K562 (cell line): ENCODE results near the gene UBAC2. TPM values are rescaled to one million over a fixed set of nuclear protein-coding genes. Genes with fewer than 3 reads are reported as not detected.
A peak's percentile ranks its signal among the peaks of the same experiment; 100 is the strongest.

ENCODE experiments used
- ATAC-seq: fragments of 200-7000 bp; cut with Tn5 transposase; 3 replicates; pipeline ENCODE4 v1.9.1; 2020; ENCODE audit warnings: moderate library complexity
- BruUV-seq: library from RNA; stranded (reverse); fragments of 400-500 nt; replicated peaks from 2 replicates; lab custom pipeline; 2021; lab: Mats Ljungman, UMichigan
- CTCF ChIA-PET: fragments of 300-600 bp; formaldehyde crosslinking; extraction: SDS; loops from one replicate; lab custom pipeline; 2021; ENCODE audit warnings: low intra/inter-chr PET ratio; lab: Yijun Ruan, JAX
- POLR2A ChIA-PET: fragments of 300-600, 350-650 bp; sonication (Branson Sonifier 250); formaldehyde crosslinking; extraction: SDS; loops from one replicate; lab custom pipeline; 2021; ENCODE audit warnings: antibody characterized with exemption, inconsistent platforms; lab: Yijun Ruan, JAX
- DNase-seq, 4 experiments: peaks; one replicate each; pipeline versions ENCODE4 v3.0.0 to v3.0.0-alpha.2; 2011 to 2018; ENCODE audit warnings: low spot score in 3 of 4, mixed read lengths in 3 of 4; ENCODE audit errors: extremely low read depth in 1 of 4
- FAIRE-seq: peaks from 2 replicates; lab custom pipeline; 2011; peaks lifted over from hg19 to GRCh38; lab: Jason Lieb, UNC
- H2AFZ ChIP-seq: 2 replicates; pipeline ENCODE4 v1.6.0; 2011; ENCODE audit warnings: low read depth, low read length, control low read depth, inconsistent platforms
- H3K27ac ChIP-seq: fragments of 200-600 bp; 3 replicates; pipeline ENCODE4 v1.8.0; 2011; ENCODE audit warnings: low read depth, mild to moderate bottlenecking, control low read depth, inconsistent platforms, low read length, moderate library complexity, mixed read lengths; ENCODE audit errors: extremely low read depth
- H3K27me3 ChIP-seq, 2 experiments: fragments of 300-600 bp in 1 of 2; 2 replicates in 1 of 2; 3 replicates in 1 of 2; pipeline versions ENCODE4 v1.6.0 to v1.8.0; 2011; ENCODE audit warnings: inconsistent platforms in 2 of 2, low read length in 2 of 2, mild to moderate bottlenecking in 1 of 2, mixed read lengths in 1 of 2, moderate library complexity in 1 of 2; ENCODE audit not compliant: control insufficient read depth in 2 of 2, insufficient read depth in 2 of 2
- H3K36me3 ChIP-seq: fragments of 300-600 bp; 3 replicates; pipeline ENCODE4 v1.8.0; 2011; ENCODE audit warnings: mild to moderate bottlenecking, low read length, inconsistent platforms; ENCODE audit not compliant: control insufficient read depth, insufficient read depth
- H3K4me1 ChIP-seq, 2 experiments: fragments of 200-600 bp in 1 of 2; replicated peaks in 1 of 2; 2 replicates in 1 of 2; 3 replicates in 1 of 2; pipeline versions ENCODE4 v1.5.1 to v1.8.0; 2011; ENCODE audit warnings: inconsistent platforms in 2 of 2, low read length in 2 of 2, mild to moderate bottlenecking in 1 of 2, mixed read lengths in 1 of 2, moderate library complexity in 1 of 2; ENCODE audit not compliant: control insufficient read depth in 2 of 2, insufficient read depth in 2 of 2
- H3K4me2 ChIP-seq: 2 replicates; pipeline ENCODE4 v1.6.1; 2011; ENCODE audit warnings: low read length, control low read depth, inconsistent platforms, mixed read lengths; ENCODE audit not compliant: insufficient read depth
- H3K4me3 ChIP-seq: fragments of 200-600 bp; sonication (generic), shearing (Covaris generic); 2 replicates; pipeline ENCODE4 v1.5.1; 2016; ENCODE audit warnings: control low read depth, inconsistent platforms
- H3K79me2 ChIP-seq: fragments of 200-600 bp; 3 replicates; pipeline ENCODE4 v1.8.0; 2011; ENCODE audit warnings: low read length, inconsistent platforms; ENCODE audit not compliant: control insufficient read depth, insufficient read depth
- H3K9ac ChIP-seq, 2 experiments: 2 replicates each; pipeline versions ENCODE4 v1.6.0 to v1.6.1; 2011; ENCODE audit warnings: low read depth in 2 of 2, low read length in 2 of 2, control low read depth in 1 of 2, inconsistent platforms in 1 of 2, mild to moderate bottlenecking in 1 of 2, mixed read lengths in 1 of 2; ENCODE audit not compliant: insufficient read depth in 1 of 2
- H3K9me1 ChIP-seq: one replicate; pipeline ENCODE4 v1.6.0; 2011; ENCODE audit warnings: inconsistent platforms, mild to moderate bottlenecking, low read length, moderate library complexity; ENCODE audit not compliant: control insufficient read depth, insufficient read depth
- H3K9me3 ChIP-seq: replicated peaks from 2 replicates; pipeline ENCODE4 v1.5.1; 2011; ENCODE audit warnings: low read depth, low read length, inconsistent platforms; ENCODE audit not compliant: control insufficient read depth, insufficient read depth
- H4K20me1 ChIP-seq: replicated peaks from 2 replicates; pipeline ENCODE4 v1.6.1; 2011; ENCODE audit warnings: low read length, inconsistent platforms, mixed read lengths; ENCODE audit not compliant: control insufficient read depth, insufficient read depth
- CTBP1 ChIP-seq: fragments of 450-650 bp; IDR thresholded peaks from 2 replicates; pipeline ENCODE4 v1.6.1; 2016; ENCODE audit warnings: borderline replicate concordance
- PHF8 ChIP-seq: fragments of 200-600 bp; sonication (generic); IDR thresholded peaks from 2 replicates; pipeline ENCODE4 v1.6.1; 2012; ENCODE audit warnings: mixed run types, mild to moderate bottlenecking, inconsistent platforms, low read length, moderate library complexity, borderline replicate concordance
- RAD21 ChIP-seq, 2 experiments: fragments of 250-450 bp in 1 of 2; fragments of 450-650 bp in 1 of 2; sonication (Bioruptor Pico) in 1 of 2; formaldehyde crosslinking in 1 of 2; IDR thresholded peaks in 1 of 2; conservative IDR thresholded peaks in 1 of 2; 2 replicates each; pipeline versions ENCODE4 v1.4.0 to v1.8.0; 2020 to 2022; ENCODE audit warnings: mild to moderate bottlenecking in 2 of 2, moderate library complexity in 1 of 2
- WGBS: fragments of 100-300 bp; shearing (Covaris generic); methylation state at CpG from one replicate; pipeline ENCODE4 v1.1.6; 2016; ENCODE audit warnings: low coverage, mixed read lengths; ENCODE audit not compliant: insufficient coverage; ENCODE audit errors: missing lambda C conversion rate; 5-methylcytosine and 5-hydroxymethylcytosine counted together
- in situ Hi-C: fragments of 300-500 bp; cut with MboI; formaldehyde crosslinking; loops from 4 replicates; pipeline ENCODE4 v1.15.0; 2018; ENCODE audit warnings: inconsistent platforms, mixed read lengths
- intact Hi-C: fragments of 100-400 bp; cut with micrococcal nuclease; formaldehyde crosslinking; loops from 2 replicates; pipeline ENCODE4 v1.14.2; 2022
- polyA plus RNA-seq, 8 experiments: library from polyadenylated mRNA; depleted of rRNA in 4 of 8; stranded (reverse) in 5 of 8; unstranded in 3 of 8; fragments of >200 nt; fragmentation: Nextera tagmentation in 2 of 8; fragmentation: Illumina TruSeq in 1 of 8; extraction: Ambion mirVana in 2 of 8; extraction: Trizol in 1 of 8; gene quantifications; 2 replicates each; pipeline versions ENCODE4 v1.2.1 to v1.2.3, GENCODE V29; 2011 to 2014; ENCODE audit warnings: inconsistent platforms in 1 of 8, missing spikeins in 1 of 8
- total RNA-seq, 7 experiments: library from RNA; depleted of rRNA in 6 of 7; stranded (reverse); fragments of >200 nt in 6 of 7; fragmentation: Illumina TruSeq in 2 of 7; extraction: Trizol in 2 of 7; gene quantifications; 2 replicates each; pipeline versions ENCODE4 v1.2.1 to v1.2.3, GENCODE V29; 2011 to 2021; ENCODE audit warnings: low replicate concordance in 1 of 7
- TF ChIP-seq, protein P1 (sequence below): fragments of 450-650 bp; IDR thresholded peaks from 2 replicates; pipeline ENCODE4 v1.6.1; 2016; ENCODE audit warnings: mild to moderate bottlenecking, moderate library complexity
- TF ChIP-seq, protein P2 (sequence below): fragments of 450-650 bp; formaldehyde crosslinking; IDR thresholded peaks from 2 replicates; pipeline ENCODE4 v1.4.0; 2020; ENCODE audit warnings: mild to moderate bottlenecking, moderate library complexity

The UBAC2 gene
- total and polyA plus RNA-seq, 9 of the 15 experiments (the other 6 are each of a cell fraction or from before 2014, with no cell fraction given) = 6.0 to 84.1 (median 32.3) TPM

DNA sequence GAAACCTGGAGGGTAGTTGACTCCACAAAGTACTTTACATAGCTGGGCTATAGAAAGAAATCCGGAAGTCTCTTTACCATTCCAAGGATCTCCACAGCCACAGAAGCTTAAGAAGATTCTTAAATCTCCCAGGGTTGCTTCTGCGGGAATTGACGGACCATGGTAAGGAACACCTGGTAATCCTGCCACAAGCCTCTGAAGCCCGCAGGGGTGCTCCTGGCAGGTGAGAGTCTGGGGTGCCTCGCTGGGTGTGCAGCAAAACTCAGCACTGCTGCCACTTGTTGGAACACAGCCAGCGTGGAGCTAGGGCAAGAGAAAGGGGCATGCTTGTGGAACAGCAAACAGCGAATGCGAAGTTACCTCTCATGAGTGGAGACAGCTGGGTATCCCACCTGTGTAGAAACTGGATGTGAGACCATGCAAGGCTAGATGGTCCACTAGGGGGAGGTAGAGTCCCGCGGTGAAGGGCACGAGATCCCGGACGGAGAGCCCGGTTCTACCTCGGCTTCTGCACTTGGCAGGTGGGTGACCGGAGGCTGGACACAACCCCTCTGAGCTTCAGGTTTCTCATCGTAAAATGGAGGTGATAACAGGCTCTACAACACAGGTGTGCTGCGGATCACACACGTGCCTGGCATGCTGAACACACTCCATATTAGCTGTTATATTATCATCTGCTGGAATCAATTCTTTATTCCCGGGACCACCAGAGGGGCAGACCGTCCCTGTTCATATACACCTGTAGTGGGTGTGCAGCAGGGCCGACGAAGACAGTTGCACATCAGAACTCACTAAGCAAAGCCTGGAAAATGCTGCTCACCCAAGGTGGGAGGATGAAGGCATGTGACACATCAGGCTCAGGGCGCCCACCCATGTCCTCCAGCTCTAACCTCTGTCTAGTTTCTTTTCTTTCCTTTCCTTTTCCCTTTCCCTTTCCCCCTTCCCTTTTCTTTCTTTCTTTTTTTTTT lies 24.1 kb upstream of the UBAC2 start:
- no peak overlapping the region for H3K27ac ChIP-seq
- no peak overlapping the region for H3K4me3 ChIP-seq
- H3K4me2 ChIP-seq = peak overlapping the region; percentile 73
- CTCF ChIA-PET = interaction anchor here (3.2 kb wide), 1 partner anchor 261 kb away, joined by 15 read pairs; no protein-coding TSS in a partner anchor
- H3K79me2 ChIP-seq = no peaks in the 10 kb centered on the region
- no peaks in the 10 kb centered on the region for H3K9me3 ChIP-seq
- peaks cover 0 to 4% of the 10 kb centered on the region in 2 experiments; a peak in 2 of 5 replicates for H3K4me1 ChIP-seq
- in situ Hi-C loops = loop anchor here (5.0 to 10.0 kb wide), 2 partner anchors 91 to 258 kb away; no protein-coding TSS in a partner anchor
- DNase-seq = peak; percentile 73 to 78 (median 74)
- peak; percentile 92 for FAIRE-seq
- H3K9ac ChIP-seq = peak overlapping the region in 1 of 2 experiments; percentile 10; a peak in 1 of 4 replicates
- POLR2A ChIA-PET = interaction anchor here (0.7 to 1.2 kb wide), 2 partner anchors 10 to 13 kb away, joined by 3 to 5 read pairs; no protein-coding TSS in a partner anchor
- no peaks in the 10 kb centered on the region for H3K9me1 ChIP-seq
- ATAC-seq = peak; percentile 96
- no TSS peak for BruUV-seq
- no peaks in the 10 kb centered on the region for H3K27me3 ChIP-seq
- H4K20me1 ChIP-seq = no peaks in the 10 kb centered on the region
- H2AFZ ChIP-seq = peak overlapping the region; percentile 81
- WGBS = 21% methylated on average over 24 of the region's 24 CpGs
- H3K36me3 ChIP-seq = no peaks in the 10 kb centered on the region
- intact Hi-C loops = loop anchor here (1.0 to 10.0 kb wide), 3 partner anchors 90 to 260 kb away; no protein-coding TSS in a partner anchor
- TF ChIP-seq CTBP1 = peak; percentile 48; the same call in 1 of the 2 replicates
- TF ChIP-seq, protein P1, sequence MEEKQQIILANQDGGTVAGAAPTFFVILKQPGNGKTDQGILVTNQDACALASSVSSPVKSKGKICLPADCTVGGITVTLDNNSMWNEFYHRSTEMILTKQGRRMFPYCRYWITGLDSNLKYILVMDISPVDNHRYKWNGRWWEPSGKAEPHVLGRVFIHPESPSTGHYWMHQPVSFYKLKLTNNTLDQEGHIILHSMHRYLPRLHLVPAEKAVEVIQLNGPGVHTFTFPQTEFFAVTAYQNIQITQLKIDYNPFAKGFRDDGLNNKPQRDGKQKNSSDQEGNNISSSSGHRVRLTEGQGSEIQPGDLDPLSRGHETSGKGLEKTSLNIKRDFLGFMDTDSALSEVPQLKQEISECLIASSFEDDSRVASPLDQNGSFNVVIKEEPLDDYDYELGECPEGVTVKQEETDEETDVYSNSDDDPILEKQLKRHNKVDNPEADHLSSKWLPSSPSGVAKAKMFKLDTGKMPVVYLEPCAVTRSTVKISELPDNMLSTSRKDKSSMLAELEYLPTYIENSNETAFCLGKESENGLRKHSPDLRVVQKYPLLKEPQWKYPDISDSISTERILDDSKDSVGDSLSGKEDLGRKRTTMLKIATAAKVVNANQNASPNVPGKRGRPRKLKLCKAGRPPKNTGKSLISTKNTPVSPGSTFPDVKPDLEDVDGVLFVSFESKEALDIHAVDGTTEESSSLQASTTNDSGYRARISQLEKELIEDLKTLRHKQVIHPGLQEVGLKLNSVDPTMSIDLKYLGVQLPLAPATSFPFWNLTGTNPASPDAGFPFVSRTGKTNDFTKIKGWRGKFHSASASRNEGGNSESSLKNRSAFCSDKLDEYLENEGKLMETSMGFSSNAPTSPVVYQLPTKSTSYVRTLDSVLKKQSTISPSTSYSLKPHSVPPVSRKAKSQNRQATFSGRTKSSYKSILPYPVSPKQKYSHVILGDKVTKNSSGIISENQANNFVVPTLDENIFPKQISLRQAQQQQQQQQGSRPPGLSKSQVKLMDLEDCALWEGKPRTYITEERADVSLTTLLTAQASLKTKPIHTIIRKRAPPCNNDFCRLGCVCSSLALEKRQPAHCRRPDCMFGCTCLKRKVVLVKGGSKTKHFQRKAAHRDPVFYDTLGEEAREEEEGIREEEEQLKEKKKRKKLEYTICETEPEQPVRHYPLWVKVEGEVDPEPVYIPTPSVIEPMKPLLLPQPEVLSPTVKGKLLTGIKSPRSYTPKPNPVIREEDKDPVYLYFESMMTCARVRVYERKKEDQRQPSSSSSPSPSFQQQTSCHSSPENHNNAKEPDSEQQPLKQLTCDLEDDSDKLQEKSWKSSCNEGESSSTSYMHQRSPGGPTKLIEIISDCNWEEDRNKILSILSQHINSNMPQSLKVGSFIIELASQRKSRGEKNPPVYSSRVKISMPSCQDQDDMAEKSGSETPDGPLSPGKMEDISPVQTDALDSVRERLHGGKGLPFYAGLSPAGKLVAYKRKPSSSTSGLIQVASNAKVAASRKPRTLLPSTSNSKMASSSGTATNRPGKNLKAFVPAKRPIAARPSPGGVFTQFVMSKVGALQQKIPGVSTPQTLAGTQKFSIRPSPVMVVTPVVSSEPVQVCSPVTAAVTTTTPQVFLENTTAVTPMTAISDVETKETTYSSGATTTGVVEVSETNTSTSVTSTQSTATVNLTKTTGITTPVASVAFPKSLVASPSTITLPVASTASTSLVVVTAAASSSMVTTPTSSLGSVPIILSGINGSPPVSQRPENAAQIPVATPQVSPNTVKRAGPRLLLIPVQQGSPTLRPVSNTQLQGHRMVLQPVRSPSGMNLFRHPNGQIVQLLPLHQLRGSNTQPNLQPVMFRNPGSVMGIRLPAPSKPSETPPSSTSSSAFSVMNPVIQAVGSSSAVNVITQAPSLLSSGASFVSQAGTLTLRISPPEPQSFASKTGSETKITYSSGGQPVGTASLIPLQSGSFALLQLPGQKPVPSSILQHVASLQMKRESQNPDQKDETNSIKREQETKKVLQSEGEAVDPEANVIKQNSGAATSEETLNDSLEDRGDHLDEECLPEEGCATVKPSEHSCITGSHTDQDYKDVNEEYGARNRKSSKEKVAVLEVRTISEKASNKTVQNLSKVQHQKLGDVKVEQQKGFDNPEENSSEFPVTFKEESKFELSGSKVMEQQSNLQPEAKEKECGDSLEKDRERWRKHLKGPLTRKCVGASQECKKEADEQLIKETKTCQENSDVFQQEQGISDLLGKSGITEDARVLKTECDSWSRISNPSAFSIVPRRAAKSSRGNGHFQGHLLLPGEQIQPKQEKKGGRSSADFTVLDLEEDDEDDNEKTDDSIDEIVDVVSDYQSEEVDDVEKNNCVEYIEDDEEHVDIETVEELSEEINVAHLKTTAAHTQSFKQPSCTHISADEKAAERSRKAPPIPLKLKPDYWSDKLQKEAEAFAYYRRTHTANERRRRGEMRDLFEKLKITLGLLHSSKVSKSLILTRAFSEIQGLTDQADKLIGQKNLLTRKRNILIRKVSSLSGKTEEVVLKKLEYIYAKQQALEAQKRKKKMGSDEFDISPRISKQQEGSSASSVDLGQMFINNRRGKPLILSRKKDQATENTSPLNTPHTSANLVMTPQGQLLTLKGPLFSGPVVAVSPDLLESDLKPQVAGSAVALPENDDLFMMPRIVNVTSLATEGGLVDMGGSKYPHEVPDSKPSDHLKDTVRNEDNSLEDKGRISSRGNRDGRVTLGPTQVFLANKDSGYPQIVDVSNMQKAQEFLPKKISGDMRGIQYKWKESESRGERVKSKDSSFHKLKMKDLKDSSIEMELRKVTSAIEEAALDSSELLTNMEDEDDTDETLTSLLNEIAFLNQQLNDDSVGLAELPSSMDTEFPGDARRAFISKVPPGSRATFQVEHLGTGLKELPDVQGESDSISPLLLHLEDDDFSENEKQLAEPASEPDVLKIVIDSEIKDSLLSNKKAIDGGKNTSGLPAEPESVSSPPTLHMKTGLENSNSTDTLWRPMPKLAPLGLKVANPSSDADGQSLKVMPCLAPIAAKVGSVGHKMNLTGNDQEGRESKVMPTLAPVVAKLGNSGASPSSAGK = peak; percentile 42
- TF ChIP-seq PHF8 = no peak
- peak; percentile 55 to 82 for TF ChIP-seq RAD21 (CRISPR knock-in tag; conservative IDR thresholded peaks at IDR 0.05 in 1 of 2, IDR thresholded peaks at IDR 0.05 in 1 of 2)
- TF ChIP-seq, protein P2, sequence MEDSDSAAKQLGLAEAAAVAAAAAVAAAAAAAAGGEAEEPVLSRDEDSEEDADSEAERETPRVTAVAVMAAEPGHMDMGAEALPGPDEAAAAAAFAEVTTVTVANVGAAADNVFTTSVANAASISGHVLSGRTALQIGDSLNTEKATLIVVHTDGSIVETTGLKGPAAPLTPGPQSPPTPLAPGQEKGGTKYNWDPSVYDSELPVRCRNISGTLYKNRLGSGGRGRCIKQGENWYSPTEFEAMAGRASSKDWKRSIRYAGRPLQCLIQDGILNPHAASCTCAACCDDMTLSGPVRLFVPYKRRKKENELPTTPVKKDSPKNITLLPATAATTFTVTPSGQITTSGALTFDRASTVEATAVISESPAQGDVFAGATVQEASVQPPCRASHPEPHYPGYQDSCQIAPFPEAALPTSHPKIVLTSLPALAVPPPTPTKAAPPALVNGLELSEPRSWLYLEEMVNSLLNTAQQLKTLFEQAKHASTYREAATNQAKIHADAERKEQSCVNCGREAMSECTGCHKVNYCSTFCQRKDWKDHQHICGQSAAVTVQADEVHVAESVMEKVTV = peak; percentile 32; the same call in 1 of the 2 replicates
